GM12878 (cell line): ENCODE data around the gene GAMT. TPM values are rescaled to one million over a fixed set of nuclear protein-coding genes. Genes with fewer than 3 reads are reported as not detected.

Experiments used
- BHLHE40 ChIP-seq, 2 experiments: fragments of 450-650 bp in 1 of 2; IDR thresholded peaks; 2 replicates each; pipeline ENCODE4 v1.6.1; 2011 to 2017; ENCODE audit warnings: low read depth in 2 of 2, borderline replicate concordance in 1 of 2, improper control_type of control experiment in 1 of 2, low read length in 1 of 2, mild to moderate bottlenecking in 1 of 2
- GATAD2B ChIP-seq: fragments of 450-650 bp; conservative IDR thresholded peaks from 2 replicates; pipeline ENCODE4 v1.6.1; 2017; ENCODE audit warnings: low read depth, mild to moderate bottlenecking, moderate library complexity
- MTA2 ChIP-seq: fragments of 450-650 bp; IDR thresholded peaks from 2 replicates; pipeline ENCODE4 v1.6.1; 2016; ENCODE audit warnings: low read depth, mild to moderate bottlenecking, moderate library complexity
- POLR2A ChIP-seq: IDR thresholded peaks from 2 replicates; pipeline ENCODE4 v1.6.1; 2011; ENCODE audit warnings: low read depth, mild to moderate bottlenecking, low read length
- POLR2AphosphoS2 ChIP-seq: IDR thresholded peaks from 2 replicates; pipeline ENCODE4 v1.6.1; 2011; ENCODE audit warnings: low read depth, mild to moderate bottlenecking, low read length, improper control_type of control experiment, moderate library complexity
- RAD51 ChIP-seq: fragments of 450-650 bp; IDR thresholded peaks from 2 replicates; pipeline ENCODE4 v1.6.1; 2016; ENCODE audit warnings: moderate library complexity, mild to moderate bottlenecking, inconsistent platforms
- RELB ChIP-seq: fragments of 450-650 bp; IDR thresholded peaks from 2 replicates; pipeline ENCODE4 v1.6.1; 2017; ENCODE audit warnings: low read depth, mild to moderate bottlenecking, moderate library complexity
- SMARCA5 ChIP-seq: fragments of 450-650 bp; IDR thresholded peaks from 2 replicates; pipeline ENCODE4 v1.6.1; 2017; ENCODE audit warnings: mild to moderate bottlenecking
- ZNF592 ChIP-seq: fragments of 450-650 bp; IDR thresholded peaks from 2 replicates; pipeline ENCODE4 v1.6.1; 2017; ENCODE audit warnings: mild to moderate bottlenecking, moderate library complexity
- polyA plus RNA-seq, 11 experiments: library from polyadenylated mRNA; depleted of rRNA in 4 of 11; unstranded in 6 of 11; stranded (reverse) in 5 of 11; fragments of >200 nt; fragmentation: Nextera tagmentation in 4 of 11; fragmentation: Illumina TruSeq in 1 of 11; extraction: Ambion mirVana in 4 of 11; extraction: Trizol in 1 of 11; gene quantifications; 1 replicate in 1 of 11; 2 replicates in 10 of 11; pipeline versions ENCODE4 v1.2.1 to v1.2.3, GENCODE V29; 2011 to 2016; ENCODE audit warnings: inconsistent platforms in 2 of 11, missing spikeins in 2 of 11, low read depth in 1 of 11
- total RNA-seq, 4 experiments: library from RNA; depleted of rRNA in 3 of 4; stranded (reverse); fragments of >200 nt in 3 of 4; fragmentation: Illumina TruSeq in 1 of 4; extraction: Trizol in 1 of 4; gene quantifications; 2 replicates each; pipeline versions ENCODE4 v1.2.1 to v1.2.3, GENCODE V29; 2013 to 2021

GAMT gene
- total and polyA plus RNA-seq, 10 of the 15 experiments (the other 5 are each of a cell fraction or from before 2014, with no cell fraction given), result 1.6 to 131 (median 38.8) TPM

GRCh38 chr19:1406774-1407527, 5.6 kb upstream of the GAMT start (continued):
- TF ChIP-seq MTA2, result peak; percentile 42; the same call in 1 of the 2 replicates
- peak; percentile 44; the same call in 1 of the 2 replicates for TF ChIP-seq ZNF592
- peak; percentile 94 to 98 for TF ChIP-seq BHLHE40 (IDR thresholded peaks at IDR 0.05; ENCODE audit: borderline replicate concordance in 1 of 2, low read depth in 2 of 2, low read length in 1 of 2)
- peak; percentile 80 for TF ChIP-seq GATAD2B
- TF ChIP-seq RELB, result peak; percentile 50; the same call in 1 of the 2 replicates
- no peak for TF ChIP-seq POLR2AphosphoS2
- peak; percentile 87; the same call in 1 of the 2 replicates for TF ChIP-seq SMARCA5
- peak; percentile 66 for TF ChIP-seq POLR2A
- TF ChIP-seq RAD51, result 0 out of 2 replicates have a peak, but pooled peaks have one; percentile 18
- TF ChIP-seq, all 136 proteins: peak for 50
